NT2/D1 (cell line): Measurements from ENCODE around the gene RRP36.

ENCODE experiments used
- SUZ12 ChIP-seq: IDR thresholded peaks from 2 replicates; pipeline ENCODE4 v1.6.1; 2011; ENCODE audit not compliant: insufficient read length, insufficient read depth; ENCODE audit errors: extremely low read depth
- ZNF274 ChIP-seq: IDR thresholded peaks from 2 replicates; pipeline ENCODE4 v1.6.1; 2011; ENCODE audit warnings: mild to moderate bottlenecking, low read depth, low read length

GRCh38 chr6:43029120-43029519 lies 7.7 kb downstream of the RRP36 start:
- TF ChIP-seq ZNF274 (no peak), SUZ12 (no peak)
